GM13977 (cell line): ENCODE data around the gene ATXN1.
"Not testable (repeated sequence)": the region's sequence is repeated elsewhere in the genome, so short reads cannot be mapped to it uniquely, and the experiment has no call there.

Experiments used
- DNase-seq: peaks from one replicate; pipeline ENCODE4 v3.0.0; 2012; ENCODE audit warnings: low spot score
- in situ Hi-C: fragments of 300-500 bp; cut with MboI; formaldehyde crosslinking; loops from one replicate; pipeline ENCODE4 v1.12.0; 2022; ENCODE audit warnings: low sequenced_read_pairs, low pct_unique_long_range_greater_than_20kb, mixed read lengths, inconsistent platforms; ENCODE audit not compliant: unreplicated experiment
- TF ChIP-seq, protein P1 (sequence below): IDR thresholded peaks from 2 replicates; pipeline ENCODE4 v1.5.1; 2012; ENCODE audit warnings: mild to moderate bottlenecking, control low read depth; ENCODE audit not compliant: insufficient read depth; ENCODE audit errors: extremely low read depth, missing control alignments

The ATXN1 gene

DNA sequence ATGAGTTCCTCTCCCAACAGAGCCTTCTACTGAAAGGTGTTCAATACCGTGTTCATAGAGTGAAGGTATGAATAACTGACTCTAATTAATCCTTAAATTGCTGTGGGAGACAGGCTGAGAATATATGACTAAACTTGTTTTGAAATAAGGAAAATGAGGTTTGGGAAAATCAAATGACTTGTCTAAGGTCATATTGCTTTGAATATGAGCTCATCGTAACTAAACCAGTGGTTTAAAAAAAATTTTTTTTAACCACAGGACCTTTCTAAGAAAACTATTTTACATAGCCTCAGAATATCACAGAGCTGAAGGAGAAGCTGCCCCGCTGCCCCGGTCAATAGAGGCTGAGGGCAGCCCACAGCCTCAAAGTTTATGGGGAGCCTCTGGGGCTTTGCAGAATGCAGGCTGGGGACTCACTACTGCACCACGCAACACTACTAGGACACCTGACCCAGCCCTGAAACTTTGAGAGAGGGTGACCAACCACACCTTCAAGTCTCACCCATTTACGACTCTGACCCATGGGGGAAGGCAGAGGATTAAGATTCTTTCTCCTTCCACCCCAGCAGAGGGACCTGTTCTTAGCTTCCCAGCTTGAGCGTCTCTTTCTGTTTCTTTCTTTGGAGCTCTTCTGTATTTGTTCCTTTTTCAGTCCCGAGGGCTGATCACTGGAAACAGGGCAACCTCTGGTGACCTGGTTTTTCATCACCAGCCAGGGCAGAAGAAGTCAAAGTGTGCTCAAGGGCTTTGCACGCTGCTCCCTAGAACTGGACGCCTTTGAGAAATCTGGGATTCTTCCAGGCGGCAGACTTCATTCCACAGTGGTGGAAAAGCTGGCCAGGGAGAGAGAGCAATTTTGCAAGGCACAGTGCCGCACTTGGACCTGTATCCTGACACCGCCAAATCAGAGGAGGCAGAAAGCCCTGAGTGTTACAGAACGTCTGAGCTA lies 220.2 kb downstream of the ATXN1 start:
- TF ChIP-seq, protein P1, sequence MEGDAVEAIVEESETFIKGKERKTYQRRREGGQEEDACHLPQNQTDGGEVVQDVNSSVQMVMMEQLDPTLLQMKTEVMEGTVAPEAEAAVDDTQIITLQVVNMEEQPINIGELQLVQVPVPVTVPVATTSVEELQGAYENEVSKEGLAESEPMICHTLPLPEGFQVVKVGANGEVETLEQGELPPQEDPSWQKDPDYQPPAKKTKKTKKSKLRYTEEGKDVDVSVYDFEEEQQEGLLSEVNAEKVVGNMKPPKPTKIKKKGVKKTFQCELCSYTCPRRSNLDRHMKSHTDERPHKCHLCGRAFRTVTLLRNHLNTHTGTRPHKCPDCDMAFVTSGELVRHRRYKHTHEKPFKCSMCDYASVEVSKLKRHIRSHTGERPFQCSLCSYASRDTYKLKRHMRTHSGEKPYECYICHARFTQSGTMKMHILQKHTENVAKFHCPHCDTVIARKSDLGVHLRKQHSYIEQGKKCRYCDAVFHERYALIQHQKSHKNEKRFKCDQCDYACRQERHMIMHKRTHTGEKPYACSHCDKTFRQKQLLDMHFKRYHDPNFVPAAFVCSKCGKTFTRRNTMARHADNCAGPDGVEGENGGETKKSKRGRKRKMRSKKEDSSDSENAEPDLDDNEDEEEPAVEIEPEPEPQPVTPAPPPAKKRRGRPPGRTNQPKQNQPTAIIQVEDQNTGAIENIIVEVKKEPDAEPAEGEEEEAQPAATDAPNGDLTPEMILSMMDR: no peak
- in situ Hi-C loops: no loop called here
- DNase-seq: peak; percentile 17

DNA sequence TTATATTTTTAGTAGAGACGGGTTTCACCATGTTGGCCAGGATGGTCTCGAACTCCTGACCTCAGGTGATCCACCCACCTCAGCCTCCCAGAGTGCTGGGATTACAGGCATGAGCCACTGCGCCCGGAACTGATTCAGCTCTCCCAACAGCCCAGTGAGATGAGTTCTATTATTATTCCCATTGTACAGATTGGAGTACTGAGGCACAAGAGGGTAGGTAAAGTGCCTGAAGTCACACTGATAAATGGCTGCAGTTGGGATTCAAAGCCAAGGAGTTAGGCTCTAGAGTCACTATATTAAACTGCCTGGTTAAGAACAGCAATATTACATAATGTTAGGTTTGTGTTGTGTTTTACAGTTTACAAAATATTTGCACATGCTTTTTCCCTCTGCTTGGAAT lies 220.9 kb downstream of the ATXN1 start:
- DNase-seq, in situ Hi-C loops: not testable (repeated sequence)

DNA sequence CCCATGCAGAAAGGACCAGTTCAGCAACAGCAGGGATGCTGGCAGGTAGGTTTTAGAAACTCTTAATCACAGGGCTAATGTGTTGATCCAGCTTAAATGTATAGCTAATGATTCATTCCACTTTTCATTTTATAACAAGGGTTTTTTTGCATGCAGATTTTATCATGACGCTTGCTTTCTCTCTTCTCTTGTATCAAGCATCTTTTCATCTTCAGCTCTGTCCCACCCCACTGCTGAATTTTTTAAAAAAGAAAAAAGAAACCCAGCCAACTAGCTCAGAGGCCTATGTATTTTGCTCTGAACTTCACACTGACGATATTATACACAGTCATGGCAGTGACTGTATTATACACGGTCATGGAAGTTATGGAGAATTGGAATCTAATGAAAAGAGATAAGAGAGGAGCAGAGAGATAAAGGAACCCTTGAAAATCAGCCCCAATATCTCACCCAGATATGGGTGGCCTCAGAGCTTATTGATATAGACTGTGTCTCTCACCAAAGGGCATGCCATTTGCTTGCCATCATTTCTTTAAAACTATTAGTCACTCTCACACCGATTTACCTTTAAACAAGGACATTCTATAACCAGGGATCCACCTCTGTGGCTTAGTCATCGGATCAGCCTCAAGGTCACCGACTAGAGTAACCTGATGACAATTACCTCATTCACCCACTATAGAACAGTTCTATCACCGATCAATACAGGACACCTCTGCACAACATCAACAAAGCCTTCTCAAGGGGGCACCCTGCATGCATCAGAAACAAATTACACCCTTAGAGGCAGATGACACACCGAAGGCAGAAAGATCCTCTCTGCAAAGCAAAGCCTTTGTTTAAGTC lies 222.0 kb downstream of the ATXN1 start:
- in situ Hi-C loops: no loop called here
- no peak for DNase-seq
- TF ChIP-seq, protein P1: no peak

DNA sequence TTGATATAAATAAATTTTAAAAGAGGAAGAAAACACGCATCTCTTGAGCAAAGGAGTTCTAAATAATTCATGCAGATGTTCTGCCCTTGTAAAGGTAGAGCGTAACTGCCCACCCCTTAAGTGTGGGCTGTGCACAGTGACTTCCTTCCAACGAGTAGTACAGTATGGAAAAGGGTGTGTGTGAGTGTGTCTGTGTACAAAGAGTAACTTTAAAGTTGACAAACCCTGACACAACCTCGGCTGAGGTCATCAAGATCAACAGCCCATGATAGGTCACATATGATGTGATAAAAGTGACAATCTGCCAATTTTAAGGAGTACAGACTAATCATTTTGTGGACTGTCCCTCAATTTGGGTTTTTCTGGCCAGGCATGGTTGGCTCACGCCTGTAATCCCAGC lies 225.7 kb downstream of the ATXN1 start:
- TF ChIP-seq, protein P1: no peak
- in situ Hi-C loops: no loop called here

DNA sequence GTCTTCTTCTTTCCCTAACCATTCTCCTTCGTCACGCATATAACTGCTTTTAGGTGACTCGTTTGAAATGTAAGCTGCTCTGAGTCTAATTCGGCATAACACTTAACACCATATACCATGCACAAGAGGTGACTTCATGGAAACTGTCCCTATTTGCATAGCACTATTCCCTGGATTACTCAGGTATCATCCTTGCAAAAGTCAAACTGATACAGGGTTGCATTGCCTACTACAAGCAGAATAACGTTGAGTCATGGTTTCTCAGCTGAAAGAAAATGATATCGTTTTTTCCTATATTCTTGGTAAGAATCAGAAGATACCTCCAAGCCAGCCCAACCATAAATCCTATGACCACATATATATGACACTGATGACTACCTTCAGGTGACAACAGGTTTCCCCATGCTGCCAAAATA lies 227.5 kb downstream of the ATXN1 start:
- in situ Hi-C loops: no loop called here
- TF ChIP-seq, protein P1: no peak
- DNase-seq: no peak

More for the DNA sequence above, 225.7 kb downstream of the ATXN1 start:
- DNase-seq: no peak

DNA sequence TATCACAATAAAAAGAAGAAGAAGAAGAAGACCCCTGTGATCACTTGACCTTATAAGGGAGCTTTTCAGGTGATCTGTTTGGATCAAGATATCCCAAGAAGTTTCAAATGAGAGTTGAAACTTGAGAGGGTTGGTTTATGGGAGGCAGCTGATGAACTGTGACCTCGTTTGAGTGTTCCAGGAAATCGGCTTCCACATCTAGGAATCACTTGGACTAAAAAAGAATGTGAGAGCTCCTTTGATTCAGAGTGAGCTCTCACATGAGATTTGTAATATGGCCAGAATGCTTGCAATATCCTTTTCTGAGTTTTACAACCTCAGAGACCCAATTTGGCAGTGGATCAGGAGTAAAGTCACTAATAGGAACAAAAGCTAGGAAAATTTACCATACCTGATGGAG lies 228.1 kb downstream of the ATXN1 start:
- TF ChIP-seq, protein P1: no peak
- in situ Hi-C loops: no loop called here
- DNase-seq: no peak

DNA sequence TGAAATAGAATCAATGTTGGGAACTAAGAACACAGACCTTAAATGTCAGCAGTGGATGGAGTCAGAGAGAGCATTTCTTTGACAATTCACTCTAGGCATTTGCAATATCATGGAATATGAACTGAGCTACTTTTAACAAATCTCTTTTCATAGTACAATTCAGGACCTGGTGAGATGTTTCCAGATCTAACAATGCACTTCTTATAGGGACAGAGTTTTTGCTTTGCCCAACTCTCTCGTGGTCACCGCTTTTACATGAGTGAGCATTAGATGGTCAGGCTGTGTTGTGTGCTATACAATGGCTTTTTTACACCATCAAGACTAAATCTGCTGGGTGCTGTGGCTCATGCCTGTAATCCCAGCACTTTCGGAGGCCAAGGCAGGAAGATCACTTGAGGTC lies 233.6 kb downstream of the ATXN1 start:
- TF ChIP-seq, protein P1: no peak
- in situ Hi-C loops: no loop called here
- no peak for DNase-seq
